GM21423 (cell line): ENCODE measurements around the gene ACP4.
"Not testable (repeated sequence)": the region's sequence is repeated elsewhere in the genome, so short reads cannot be mapped to it uniquely, and the experiment has no call there.

Experiments
- ATAC-seq: cut with Tn5 transposase; IDR thresholded peaks from one replicate; pipeline ENCODE4 v1.9.1; 2021; ENCODE audit warnings: mild to moderate bottlenecking, moderate library complexity; ENCODE audit not compliant: unreplicated experiment

The ACP4 gene

GRCh38 chr19:50790396-50790795 lies at the start of gene ACP4:
TSS of gene ACP4 (plus strand) at chr19:50790415. CDS start at chr19:50790415, 0 bp downstream.
- no peak for ATAC-seq

GRCh38 chr19:50741179-50741933 lies 48.9 kb upstream of the ACP4 start:
- ATAC-seq = no peak

- ATAC-seq = no peak
Observed at GRCh38 chr19:50743537-50743936, 46.7 kb upstream of the ACP4 start.

GRCh38 chr19:50745221-50745620 lies 45.0 kb upstream of the ACP4 start:
- ATAC-seq = no peak

DNA sequence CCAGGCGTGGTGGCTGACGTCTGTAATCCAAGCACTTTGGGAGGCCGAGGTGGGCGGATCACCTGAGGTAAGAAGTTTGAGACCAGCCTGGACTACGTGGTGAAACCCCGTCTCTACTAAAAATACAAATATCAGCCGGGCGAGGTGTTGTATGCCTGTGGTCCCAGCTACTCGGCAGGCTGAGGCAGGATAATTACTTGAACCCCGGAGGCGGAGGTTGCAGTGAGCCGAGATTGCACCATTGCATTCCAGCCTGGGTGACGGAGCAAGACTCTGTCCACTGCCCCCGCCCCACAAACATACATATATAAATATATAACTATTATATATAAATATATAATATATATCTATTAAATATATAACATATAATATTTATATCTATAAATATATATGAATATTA lies 43.1 kb upstream of the ACP4 start:
- ATAC-seq = not testable (repeated sequence)

DNA sequence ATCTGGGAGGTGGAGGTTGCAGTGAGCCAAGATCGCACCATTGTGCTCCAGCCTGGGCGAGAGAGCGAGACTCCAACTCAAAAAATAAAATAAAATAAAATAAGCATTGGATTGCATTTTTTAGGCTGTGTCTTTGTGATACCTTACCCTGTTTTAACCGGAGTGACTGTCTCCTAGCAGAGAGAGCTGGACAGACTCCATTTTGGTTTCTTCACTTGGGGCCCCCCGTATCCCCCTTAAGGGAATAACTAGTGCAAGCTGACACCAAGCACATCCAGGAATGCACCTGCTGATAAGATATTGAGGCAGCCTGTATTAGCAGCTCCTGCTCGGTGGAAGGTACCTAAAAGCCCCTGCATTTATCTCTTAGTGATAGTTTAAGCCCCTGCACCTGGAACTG lies 40.7 kb upstream of the ACP4 start:
- no peak for ATAC-seq

- ATAC-seq = no peak
Observed at GRCh38 chr19:50750010-50750409, 40.2 kb upstream of the ACP4 start.

DNA sequence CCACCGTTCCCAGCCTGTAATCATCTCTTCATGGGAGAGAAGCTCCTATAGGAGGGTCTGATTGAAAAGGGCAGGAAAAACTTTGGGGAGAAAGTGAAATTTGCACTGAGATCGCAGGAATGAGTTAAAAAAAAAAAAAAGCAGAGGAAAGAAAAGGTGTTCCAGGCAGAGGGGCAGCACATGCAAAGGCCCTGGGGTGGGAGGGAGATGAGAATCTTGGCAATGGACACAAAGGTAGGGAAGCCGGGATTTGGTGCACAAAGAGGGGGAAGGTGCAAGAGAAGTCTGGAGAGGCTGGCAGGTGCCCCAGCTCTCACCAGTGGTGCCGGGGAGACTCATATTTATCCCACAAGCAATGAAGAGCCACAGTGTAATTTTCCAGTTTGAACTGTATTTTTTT lies 36.3 kb upstream of the ACP4 start:
- ATAC-seq = no peak

DNA sequence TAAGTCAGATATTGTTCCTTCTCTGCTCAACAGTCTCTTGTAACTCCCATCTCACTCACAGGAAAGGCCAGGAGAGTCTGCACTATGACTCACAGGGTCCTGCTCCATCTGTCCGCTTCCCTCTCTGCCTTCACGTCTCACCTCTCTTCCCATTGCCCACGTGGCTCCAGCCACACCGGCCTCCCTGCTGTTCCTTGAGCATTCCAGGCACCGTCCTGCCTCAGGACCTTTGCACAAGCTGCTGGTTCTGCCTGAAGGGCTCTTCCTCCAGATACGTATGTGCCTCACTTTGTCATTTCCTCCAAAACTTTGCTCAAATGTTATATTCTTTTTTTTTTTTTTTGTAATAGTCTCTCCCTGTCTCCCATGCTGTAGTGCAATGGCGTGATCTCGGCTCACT lies 34.0 kb upstream of the ACP4 start:
- ATAC-seq = not testable (repeated sequence)

GRCh38 chr19:50757624-50758023 lies 32.6 kb upstream of the ACP4 start:
- not testable (repeated sequence) for ATAC-seq

GRCh38 chr19:50759076-50759475 lies 31.1 kb upstream of the ACP4 start:
- not testable (repeated sequence) for ATAC-seq

GRCh38 chr19:50759886-50760285 lies 30.3 kb upstream of the ACP4 start:
- ATAC-seq = no peak

DNA sequence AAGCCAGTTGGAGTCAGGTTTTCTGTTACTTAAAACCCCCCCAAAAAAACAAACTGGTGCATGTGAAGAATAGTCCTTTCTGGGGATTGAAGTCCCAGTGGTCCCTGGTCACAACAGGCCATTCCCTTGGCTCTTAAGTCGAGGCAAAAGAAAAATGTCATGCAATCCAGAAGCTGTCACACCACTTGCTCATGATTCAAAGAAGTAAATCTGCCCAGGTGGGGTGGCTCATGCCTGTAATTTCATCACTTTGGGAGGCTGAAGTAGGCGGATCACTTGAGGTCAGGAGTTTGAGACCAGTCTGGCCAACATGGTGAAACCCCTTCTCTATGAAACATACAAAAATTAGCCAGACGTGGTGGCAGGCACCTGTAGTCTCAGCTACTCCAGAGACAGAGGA lies 28.7 kb upstream of the ACP4 start:
- ATAC-seq = not testable (repeated sequence)

- ATAC-seq = not testable (repeated sequence)
Observed at GRCh38 chr19:50763521-50763920, 26.7 kb upstream of the ACP4 start.

- no peak for ATAC-seq
Observed at GRCh38 chr19:50764409-50764808, 25.8 kb upstream of the ACP4 start.

DNA sequence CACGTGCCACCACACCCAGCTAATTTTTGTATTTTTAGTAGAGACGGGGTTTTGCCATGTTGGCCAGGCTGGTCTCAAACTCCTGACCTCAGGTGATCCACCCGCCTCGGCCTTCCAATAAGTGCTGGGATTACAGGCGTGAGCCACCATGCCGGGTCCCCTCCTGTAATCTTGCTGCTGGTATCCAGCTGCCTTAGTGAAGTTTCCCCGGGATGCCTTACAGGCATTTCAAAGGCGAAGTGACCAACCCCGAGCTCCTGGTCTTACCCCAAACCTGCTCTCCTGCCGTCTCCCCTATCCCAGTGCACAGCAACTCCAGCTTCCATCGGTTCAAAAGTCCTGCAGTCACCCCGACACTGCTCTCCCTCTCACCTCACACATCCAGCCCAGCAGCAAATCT lies 23.5 kb upstream of the ACP4 start:
- ATAC-seq = not testable (repeated sequence)

DNA sequence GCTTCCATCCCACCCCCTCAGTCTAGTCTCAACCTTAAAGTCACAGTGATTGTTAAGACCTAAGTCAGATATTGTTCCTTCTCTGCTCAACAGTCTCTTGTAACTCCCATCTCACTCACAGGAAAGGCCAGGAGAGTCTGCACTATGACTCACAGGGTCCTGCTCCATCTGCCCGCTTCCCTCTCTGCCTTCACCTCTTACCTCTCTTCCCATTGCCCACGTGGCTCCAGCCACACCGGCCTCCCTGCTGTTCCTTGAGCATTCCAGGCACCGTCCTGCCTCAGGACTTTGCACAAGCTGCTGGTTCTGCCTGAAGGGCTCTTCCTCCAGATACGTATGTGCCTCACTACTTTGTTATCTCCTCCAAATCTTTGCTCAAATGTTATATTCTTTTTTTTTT lies 23.0 kb upstream of the ACP4 start:
- ATAC-seq = not testable (repeated sequence)

- ATAC-seq = no peak
Observed at GRCh38 chr19:50768277-50768676, 21.9 kb upstream of the ACP4 start.

GRCh38 chr19:50770164-50770563 lies 20.1 kb upstream of the ACP4 start, which contains the start of gene GPR32:
TSS of gene GPR32 (plus strand) at chr19:50770464. CDS start at chr19:50770601, 137 bp downstream.
- ATAC-seq = not testable (repeated sequence)

DNA sequence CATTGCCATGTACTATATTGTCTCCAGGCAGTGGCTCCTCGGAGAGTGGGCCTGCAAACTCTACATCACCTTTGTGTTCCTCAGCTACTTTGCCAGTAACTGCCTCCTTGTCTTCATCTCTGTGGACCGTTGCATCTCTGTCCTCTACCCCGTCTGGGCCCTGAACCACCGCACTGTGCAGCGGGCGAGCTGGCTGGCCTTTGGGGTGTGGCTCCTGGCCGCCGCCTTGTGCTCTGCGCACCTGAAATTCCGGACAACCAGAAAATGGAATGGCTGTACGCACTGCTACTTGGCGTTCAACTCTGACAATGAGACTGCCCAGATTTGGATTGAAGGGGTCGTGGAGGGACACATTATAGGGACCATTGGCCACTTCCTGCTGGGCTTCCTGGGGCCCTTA lies 19.3 kb upstream of the ACP4 start:
- no peak for ATAC-seq

GRCh38 chr19:50772476-50772875 lies 17.7 kb upstream of the ACP4 start:
- no peak for ATAC-seq

DNA sequence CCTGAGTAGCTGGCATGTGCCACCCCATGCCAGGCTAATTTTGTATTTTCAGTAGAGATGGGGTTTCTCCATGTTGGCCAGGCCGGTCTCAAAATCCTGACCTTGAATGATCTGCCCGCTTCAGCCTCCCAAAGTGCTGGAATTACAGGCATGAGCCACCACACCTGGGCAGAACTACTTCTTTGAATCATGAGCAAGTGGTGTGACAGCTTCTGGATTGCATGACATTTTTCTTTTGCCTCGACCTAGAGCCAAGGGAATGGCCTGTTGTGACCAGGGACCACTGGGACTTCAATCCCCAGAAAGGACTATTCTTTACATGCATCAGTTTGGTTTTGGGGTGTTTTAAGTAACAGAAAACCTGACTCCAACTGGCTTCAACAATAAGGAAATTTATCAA lies 17.3 kb upstream of the ACP4 start:
- ATAC-seq = not testable (repeated sequence)

GRCh38 chr19:50773454-50773853 lies 16.8 kb upstream of the ACP4 start:
- not testable (repeated sequence) for ATAC-seq
